Stimulated activated effector memory CD8-positive, alpha-beta T cell treated with anti-CD3 and anti-CD28 coated beads, Interleukin-12 subunit alpha, Interleukin-12 subunit beta, amount 100 ng/mL, for 72 hours (primary cell): ENCODE results near the gene TUBA1A.
"Not testable (repeated sequence)": the region's sequence is repeated elsewhere in the genome, so short reads cannot be mapped to it uniquely, and the experiment has no call there.

Experiments used
- ATAC-seq: fragments of 150-1000 bp; cut with Tn5 transposase; 2 replicates; pipeline ENCODE4 v1.10.0; 2021
- DNase-seq, 2 donors: peaks; one replicate each; pipeline ENCODE4 v3.0.0; 2021 to 2022; ENCODE audit warnings: low spot score in 2 of 2
- H3K27ac Mint-ChIP-seq: one replicate; pipeline ENCODE4 v1.8.0; 2022; ENCODE audit warnings: mild to moderate bottlenecking, mixed read lengths
- H3K36me3 Mint-ChIP-seq: one replicate; pipeline ENCODE4 v1.8.0; 2022; ENCODE audit warnings: mild to moderate bottlenecking, mixed read lengths
- H3K4me1 Mint-ChIP-seq: one replicate; pipeline ENCODE4 v1.8.0; 2022; ENCODE audit warnings: mixed read lengths
- H3K4me3 Mint-ChIP-seq: one replicate; pipeline ENCODE4 v1.8.0; 2022; ENCODE audit warnings: mild to moderate bottlenecking, mixed read lengths
- H3K9me3 Mint-ChIP-seq: one replicate; pipeline ENCODE4 v1.8.0; 2022; ENCODE audit warnings: mixed read lengths

The TUBA1A gene

DNA sequence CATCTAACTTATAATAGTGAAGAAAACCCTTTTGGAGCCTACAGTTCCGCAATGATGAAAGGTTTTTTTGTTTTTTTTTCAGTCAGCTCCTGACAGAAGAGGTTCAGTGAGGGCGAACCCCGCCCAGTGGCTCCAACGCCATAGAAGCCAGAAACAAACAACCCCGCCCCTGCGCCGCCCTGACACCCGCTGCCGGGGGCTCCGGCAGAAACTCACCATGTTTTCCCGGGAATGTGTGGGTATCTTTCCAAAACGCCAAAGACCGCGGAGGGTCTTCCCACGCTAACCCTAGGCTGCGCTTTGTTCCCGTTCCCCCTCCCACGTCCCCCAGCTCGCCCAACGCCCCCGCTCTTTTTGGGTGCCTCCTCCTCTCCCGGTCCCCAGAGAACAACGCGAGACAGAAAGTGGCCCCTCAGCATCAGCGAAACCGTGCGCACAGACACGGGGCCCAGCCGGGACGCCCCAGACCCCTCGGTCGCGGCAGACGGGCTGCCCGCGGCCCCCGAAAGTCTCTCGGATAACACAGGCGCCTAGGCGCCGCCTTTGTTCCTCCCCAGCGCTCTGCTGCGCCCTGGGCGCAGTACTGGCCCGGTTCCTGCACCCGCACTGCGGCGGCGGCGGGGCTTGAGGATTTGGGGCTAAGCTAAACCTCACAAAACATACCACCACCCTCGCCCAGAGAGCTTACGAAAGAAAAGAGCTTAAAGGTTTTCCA lies 522 bp downstream of the TUBA1A start:
- H3K36me3 Mint-ChIP-seq, result peaks cover 58% of the 10 kb centered on the region
- peak overlapping the region; percentile 90 for H3K4me3 Mint-ChIP-seq
- peak overlapping the region; percentile 96 for H3K27ac Mint-ChIP-seq
- peaks cover 20% of the 10 kb centered on the region for H3K4me1 Mint-ChIP-seq
- ATAC-seq (peak; percentile 70), DNase-seq (peak; percentile 69 to 96)
- H3K9me3 Mint-ChIP-seq, result no peaks in the 10 kb centered on the region

DNA sequence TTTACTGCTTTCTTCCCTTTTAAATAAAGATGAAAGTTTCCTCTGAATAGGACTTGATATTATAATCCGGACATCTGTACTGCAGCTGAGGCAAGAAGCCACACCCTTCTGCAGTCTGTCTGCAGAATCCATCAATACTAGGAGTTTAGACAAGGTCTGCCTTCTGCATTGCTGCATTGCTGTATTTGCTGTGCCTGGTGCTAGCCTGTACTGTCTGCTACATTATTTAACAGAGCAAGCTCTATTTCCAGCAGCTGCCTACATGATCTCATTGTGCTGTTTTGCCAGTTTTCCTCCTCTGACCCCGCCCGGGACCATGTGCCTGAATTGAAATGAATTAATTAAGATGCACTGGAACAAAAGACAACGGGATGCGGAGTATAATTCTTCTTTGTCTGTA lies 1.7 kb downstream of the TUBA1A start:
- no peak for ATAC-seq
- H3K4me3 Mint-ChIP-seq, result peak overlapping the region; percentile 90
- no peaks in the 10 kb centered on the region for H3K9me3 Mint-ChIP-seq
- peak overlapping the region; percentile 96 for H3K27ac Mint-ChIP-seq
- peaks cover 61% of the 10 kb centered on the region for H3K36me3 Mint-ChIP-seq
- DNase-seq, result no peak
- H3K4me1 Mint-ChIP-seq, result peaks cover 20% of the 10 kb centered on the region

DNA sequence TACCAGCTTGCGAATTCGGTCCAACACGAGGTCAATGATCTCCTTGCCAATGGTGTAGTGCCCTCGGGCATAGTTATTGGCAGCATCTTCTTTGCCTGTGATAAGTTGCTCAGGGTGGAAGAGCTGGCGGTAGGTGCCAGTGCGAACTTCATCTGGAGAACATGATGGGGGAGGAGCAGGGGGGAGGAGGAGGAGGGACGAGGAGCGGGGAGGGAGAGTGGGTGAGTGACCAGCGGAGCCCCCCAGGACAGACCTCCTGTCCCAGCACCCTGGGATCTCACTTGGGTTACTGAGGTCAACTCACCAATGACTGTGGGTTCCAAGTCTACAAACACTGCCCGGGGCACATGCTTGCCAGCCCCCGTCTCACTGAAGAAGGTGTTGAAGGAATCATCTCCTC lies 2.6 kb downstream of the TUBA1A start:
- DNase-seq, H3K9me3 Mint-ChIP-seq, H3K4me3 Mint-ChIP-seq, ATAC-seq, H3K27ac Mint-ChIP-seq: not testable (repeated sequence)
- Mint-ChIP-seq H3K36me3 (peaks cover 61% of the 10 kb centered on the region), H3K4me1 (peaks cover 20% of the 10 kb centered on the region)

DNA sequence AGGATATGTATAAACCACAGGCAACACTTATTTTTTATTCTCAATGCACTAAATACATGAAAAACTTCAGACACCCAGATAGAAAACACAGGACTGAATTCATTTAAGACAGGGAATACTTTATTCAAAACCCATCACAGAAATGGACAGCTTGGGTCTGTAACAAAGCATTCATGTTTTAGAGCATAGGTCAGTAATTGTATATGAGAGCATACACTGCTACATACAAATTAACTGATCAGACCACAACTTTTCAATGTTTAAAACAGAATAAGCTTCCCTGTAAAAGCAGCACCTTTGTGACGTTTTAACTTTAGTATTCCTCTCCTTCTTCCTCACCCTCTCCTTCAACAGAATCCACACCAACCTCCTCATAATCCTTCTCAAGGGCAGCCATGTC lies 4.2 kb downstream of the TUBA1A start:
- not testable (repeated sequence) for ATAC-seq, H3K4me3 Mint-ChIP-seq
- peak overlapping the region; percentile 73 for H3K27ac Mint-ChIP-seq

DNA sequence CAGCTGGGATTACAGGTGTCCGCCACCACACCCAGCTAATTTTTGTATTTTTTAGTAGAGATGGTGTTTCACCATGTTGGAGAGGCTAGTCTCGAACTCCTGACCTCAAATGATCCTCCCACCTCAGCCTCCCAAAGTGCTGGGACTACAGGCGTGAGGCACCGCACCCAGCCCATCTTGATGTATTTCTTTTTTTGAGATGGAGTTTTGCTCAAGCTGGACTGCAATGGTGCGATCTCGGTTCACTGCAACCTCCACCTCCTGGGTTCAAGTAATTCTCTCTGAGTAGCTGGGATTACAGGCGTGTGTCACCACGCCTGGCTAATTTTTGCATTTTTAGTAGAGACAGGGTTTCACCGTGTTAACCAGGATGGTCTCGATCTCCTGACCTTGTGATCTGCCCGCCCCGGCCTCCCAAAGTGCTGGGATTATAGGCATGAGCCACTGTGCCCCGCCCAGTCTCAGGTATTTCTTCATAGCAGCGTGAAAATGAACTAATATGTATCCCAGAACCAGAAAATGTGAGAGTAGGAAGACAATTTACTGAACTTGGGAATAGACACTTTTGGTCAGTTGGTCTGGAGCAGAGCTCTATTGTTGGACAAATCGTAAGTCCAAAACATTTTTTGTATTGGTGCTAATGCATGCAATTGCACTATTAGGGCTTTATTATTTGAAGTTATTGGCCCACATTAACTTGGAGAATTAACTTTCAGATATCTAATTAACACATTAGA lies 5.5 kb downstream of the TUBA1A start:
- not testable (repeated sequence) for DNase-seq, H3K9me3 Mint-ChIP-seq, ATAC-seq, H3K4me3 Mint-ChIP-seq, H3K27ac Mint-ChIP-seq
- peaks cover 12% of the 10 kb centered on the region for H3K4me1 Mint-ChIP-seq
- peaks cover 53% of the 10 kb centered on the region for H3K36me3 Mint-ChIP-seq

More for the DNA sequence above, 4.2 kb downstream of the TUBA1A start:
- peaks cover 61% of the 10 kb centered on the region for H3K36me3 Mint-ChIP-seq
- not testable (repeated sequence) for DNase-seq, H3K9me3 Mint-ChIP-seq
- H3K4me1 Mint-ChIP-seq, result peaks cover 17% of the 10 kb centered on the region

GRCh38 chr12:49174218-49174617 lies 14.7 kb downstream of the TUBA1A start:
- Mint-ChIP-seq H3K9me3 (no peaks in the 10 kb centered on the region), H3K36me3 (no peaks in the 10 kb centered on the region), H3K27ac (no peak overlapping the region), H3K4me3 (no peak overlapping the region), H3K4me1 (no peaks in the 10 kb centered on the region)
- ATAC-seq (no peak), DNase-seq (no peak)

DNA sequence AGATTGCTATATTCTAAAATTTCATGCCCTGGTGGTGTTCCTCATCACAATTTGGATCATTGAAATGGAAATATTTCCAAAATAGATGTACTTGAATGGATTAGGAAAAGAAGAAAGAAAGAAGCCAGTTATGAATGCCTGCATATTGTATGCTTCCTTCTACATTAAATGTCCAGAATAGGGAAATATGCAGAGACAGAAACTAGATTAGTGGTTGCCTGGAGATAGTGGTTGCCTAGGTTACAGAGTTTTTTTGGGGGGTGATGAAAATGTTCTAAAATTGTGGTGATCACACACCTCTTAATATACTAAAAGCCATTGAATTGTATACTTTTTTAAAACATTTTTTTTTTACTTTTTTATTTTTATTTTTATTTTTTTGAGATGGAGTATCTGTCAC lies 18.0 kb downstream of the TUBA1A start:
- DNase-seq (no peak), ATAC-seq (no peak)
- H3K36me3 Mint-ChIP-seq, result no peaks in the 10 kb centered on the region

GRCh38 chr12:49165114-49165513 lies 23.8 kb downstream of the TUBA1A start:
- DNase-seq, result no peak
- H3K4me3 Mint-ChIP-seq, result no peak overlapping the region
- ATAC-seq, result no peak
- no peaks in the 10 kb centered on the region for H3K36me3 Mint-ChIP-seq
- no peak overlapping the region for H3K27ac Mint-ChIP-seq
- H3K9me3 Mint-ChIP-seq, result no peaks in the 10 kb centered on the region
- H3K4me1 Mint-ChIP-seq, result no peaks in the 10 kb centered on the region

More for the DNA sequence above, 18.0 kb downstream of the TUBA1A start:
- Mint-ChIP-seq H3K4me1 (no peaks in the 10 kb centered on the region), H3K9me3 (no peaks in the 10 kb centered on the region), H3K4me3 (no peak overlapping the region), H3K27ac (no peak overlapping the region)

GRCh38 chr12:49161901-49162300 lies 27.0 kb downstream of the TUBA1A start:
- ATAC-seq, H3K4me3 Mint-ChIP-seq, H3K4me1 Mint-ChIP-seq, H3K36me3 Mint-ChIP-seq, H3K27ac Mint-ChIP-seq, DNase-seq, H3K9me3 Mint-ChIP-seq: not testable (repeated sequence)

GRCh38 chr12:49161092-49161795 lies 27.6 kb downstream of the TUBA1A start:
- H3K9me3 Mint-ChIP-seq, result no peaks in the 10 kb centered on the region
- H3K27ac Mint-ChIP-seq, result no peak overlapping the region
- ATAC-seq (no peak), DNase-seq (no peak)
- H3K4me1 Mint-ChIP-seq, result no peaks in the 10 kb centered on the region
- no peaks in the 10 kb centered on the region for H3K36me3 Mint-ChIP-seq
- H3K4me3 Mint-ChIP-seq, result no peak overlapping the region

DNA sequence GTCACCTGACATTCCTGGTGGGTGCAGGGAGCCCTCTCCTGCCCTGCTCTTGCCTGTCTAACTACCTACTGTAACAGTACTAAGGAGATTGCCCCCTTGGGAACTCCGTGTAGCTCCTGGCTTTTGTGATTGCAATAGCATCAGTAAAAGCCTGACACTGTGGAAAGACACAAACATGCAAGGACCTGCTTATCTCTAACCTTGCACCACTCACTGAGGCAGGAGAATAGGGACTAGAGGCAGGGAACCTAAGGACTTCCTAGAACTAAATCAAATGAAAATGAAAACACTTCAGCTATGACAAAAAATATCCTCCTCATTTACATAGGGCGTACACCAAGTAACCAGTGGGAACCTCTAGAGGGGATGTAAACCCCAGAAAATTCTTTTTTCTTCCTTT lies 28.5 kb downstream of the TUBA1A start:
- ATAC-seq, result no peak
- no peak overlapping the region for H3K4me3 Mint-ChIP-seq

GRCh38 chr12:49154221-49154620 lies 34.7 kb downstream of the TUBA1A start:
- Mint-ChIP-seq H3K4me3 (no peak overlapping the region), H3K27ac (peak overlapping the region; percentile 53), H3K36me3 (no peaks in the 10 kb centered on the region), H3K4me1 (no peaks in the 10 kb centered on the region), H3K9me3 (no peaks in the 10 kb centered on the region)
- no peak for ATAC-seq
- no peak for DNase-seq

More for the DNA sequence above, 28.5 kb downstream of the TUBA1A start:
- no peaks in the 10 kb centered on the region for H3K4me1 Mint-ChIP-seq
- H3K27ac Mint-ChIP-seq, result no peak overlapping the region
- no peaks in the 10 kb centered on the region for H3K36me3 Mint-ChIP-seq
- H3K9me3 Mint-ChIP-seq, result no peaks in the 10 kb centered on the region
- DNase-seq, result no peak

- DNase-seq, result no peak
Observed at GRCh38 chr12:49147384-49147783, 41.5 kb downstream of the TUBA1A start.

DNA sequence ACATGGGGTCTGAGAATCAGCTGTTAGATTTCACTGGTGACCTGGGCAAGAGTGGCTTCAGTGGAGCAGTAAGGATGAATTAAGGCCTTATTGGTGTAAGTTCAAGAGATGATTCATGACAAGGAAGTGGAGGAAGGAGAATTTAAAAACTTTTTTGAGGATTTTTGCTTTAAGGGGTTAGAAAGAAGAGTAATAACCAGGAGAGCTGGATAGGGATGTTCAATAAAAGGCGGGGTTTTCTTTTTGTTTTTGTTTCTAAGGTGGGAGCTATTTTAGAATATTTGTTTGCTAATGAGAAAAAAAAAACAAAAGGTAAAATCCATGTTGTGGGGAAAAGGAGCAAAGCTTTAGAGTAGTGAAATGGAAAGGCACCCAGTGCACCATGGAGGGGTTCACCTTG lies 42.5 kb downstream of the TUBA1A start:
- no peak for ATAC-seq
- no peak overlapping the region for H3K27ac Mint-ChIP-seq

More at GRCh38 chr12:49147384-49147783, 41.5 kb downstream of the TUBA1A start:
- H3K36me3 Mint-ChIP-seq, result peaks cover 6% of the 10 kb centered on the region
- H3K4me1 Mint-ChIP-seq, result no peaks in the 10 kb centered on the region
- H3K9me3 Mint-ChIP-seq, result no peaks in the 10 kb centered on the region
- no peak overlapping the region for H3K4me3 Mint-ChIP-seq
- ATAC-seq, result no peak
- no peak overlapping the region for H3K27ac Mint-ChIP-seq

GRCh38 chr12:49144384-49144783 lies 44.5 kb downstream of the TUBA1A start:
- H3K27ac Mint-ChIP-seq, result no peak overlapping the region
- H3K36me3 Mint-ChIP-seq, result peaks cover 6% of the 10 kb centered on the region
- no peak overlapping the region for H3K4me3 Mint-ChIP-seq
- DNase-seq (no peak), ATAC-seq (no peak)
- no peaks in the 10 kb centered on the region for H3K4me1 Mint-ChIP-seq
- H3K9me3 Mint-ChIP-seq, result no peaks in the 10 kb centered on the region

More for the DNA sequence above, 42.5 kb downstream of the TUBA1A start:
- H3K9me3 Mint-ChIP-seq, result no peaks in the 10 kb centered on the region
- H3K4me3 Mint-ChIP-seq, result no peak overlapping the region
- DNase-seq, result no peak
- H3K4me1 Mint-ChIP-seq, result no peaks in the 10 kb centered on the region
- H3K36me3 Mint-ChIP-seq, result peaks cover 6% of the 10 kb centered on the region
